Ishikawa (cell line): ENCODE results near the gene SLC2A4.

Source experiments
- MAX ChIP-seq: IDR thresholded peaks from 2 replicates; pipeline ENCODE4 v1.6.1; 2012
- ZBTB7A ChIP-seq: IDR thresholded peaks from 2 replicates; pipeline ENCODE4 v1.6.1; 2012; ENCODE audit warnings: low read depth

- TF ChIP-seq ZBTB7A (no peak), MAX (no peak)
Observed at GRCh38 chr17:7327501-7327900, 46.0 kb downstream of the SLC2A4 start.
